NCI-H345 (cell line): ENCODE measurements around the gene IGSF21.
A peak's percentile ranks its signal among the peaks of the same experiment; 100 is the strongest.

Source experiments
- DNase-seq: peaks from one replicate; lab custom pipeline; 2025; lab: John Stamatoyannopoulos, UW

Gene IGSF21

GRCh38 chr1:18229625-18230024, 122.0 kb downstream of the IGSF21 start:
- no peak for DNase-seq

- no peak for DNase-seq
Observed at GRCh38 chr1:18230321-18230720, 122.7 kb downstream of the IGSF21 start.

- no peak for DNase-seq
Observed at GRCh38 chr1:18230840-18231239, 123.2 kb downstream of the IGSF21 start.

- DNase-seq, result no peak
Observed at GRCh38 chr1:18232052-18232451, 124.5 kb downstream of the IGSF21 start.

- no peak for DNase-seq
Observed at GRCh38 chr1:18233176-18233864, 125.7 kb downstream of the IGSF21 start.

- peak; percentile 71 for DNase-seq
Observed at GRCh38 chr1:18234790-18235242, 127.2 kb downstream of the IGSF21 start.

- no peak for DNase-seq
Observed at GRCh38 chr1:18237371-18237770, 129.8 kb downstream of the IGSF21 start.

- no peak for DNase-seq
Observed at GRCh38 chr1:18238190-18238589, 130.6 kb downstream of the IGSF21 start.

- DNase-seq, result no peak
Observed at GRCh38 chr1:18239671-18240070, 132.1 kb downstream of the IGSF21 start.

- no peak for DNase-seq
Observed at GRCh38 chr1:18240906-18241305, 133.3 kb downstream of the IGSF21 start.

GRCh38 chr1:18241891-18242290, 134.3 kb downstream of the IGSF21 start:
- DNase-seq, result peak; percentile 59

- DNase-seq, result no peak
Observed at GRCh38 chr1:18243503-18244175, 136.0 kb downstream of the IGSF21 start.

GRCh38 chr1:18244762-18245161, 137.2 kb downstream of the IGSF21 start:
- DNase-seq, result no peak

GRCh38 chr1:18245647-18246046, 138.0 kb downstream of the IGSF21 start:
- DNase-seq, result no peak

GRCh38 chr1:18246543-18246942, 138.9 kb downstream of the IGSF21 start:
- no peak for DNase-seq

- no peak for DNase-seq
Observed at GRCh38 chr1:18247151-18247550, 139.6 kb downstream of the IGSF21 start.

GRCh38 chr1:18249631-18250030, 142.0 kb downstream of the IGSF21 start:
- no peak for DNase-seq

GRCh38 chr1:18253093-18253492, 145.5 kb downstream of the IGSF21 start:
- peak; percentile 18 for DNase-seq

- peak; percentile 41 for DNase-seq
Observed at GRCh38 chr1:18256282-18257235, 149.0 kb downstream of the IGSF21 start.

GRCh38 chr1:18257778-18258177, 150.2 kb downstream of the IGSF21 start:
- no peak for DNase-seq

GRCh38 chr1:18261891-18262290, 154.3 kb downstream of the IGSF21 start:
- no peak for DNase-seq

GRCh38 chr1:18262726-18263125, 155.1 kb downstream of the IGSF21 start:
- no peak for DNase-seq
